GM19238 (cell line): ENCODE data around the gene MGAT4B.
"Not testable (repeated sequence)": the region's sequence is repeated elsewhere in the genome, so short reads cannot be mapped to it uniquely, and the experiment has no call there.

Source experiments
- DNase-seq: peaks from one replicate; pipeline ENCODE4 v3.0.0; 2011; ENCODE audit warnings: low spot score; ENCODE audit not compliant: insufficient read length

Gene MGAT4B

DNA sequence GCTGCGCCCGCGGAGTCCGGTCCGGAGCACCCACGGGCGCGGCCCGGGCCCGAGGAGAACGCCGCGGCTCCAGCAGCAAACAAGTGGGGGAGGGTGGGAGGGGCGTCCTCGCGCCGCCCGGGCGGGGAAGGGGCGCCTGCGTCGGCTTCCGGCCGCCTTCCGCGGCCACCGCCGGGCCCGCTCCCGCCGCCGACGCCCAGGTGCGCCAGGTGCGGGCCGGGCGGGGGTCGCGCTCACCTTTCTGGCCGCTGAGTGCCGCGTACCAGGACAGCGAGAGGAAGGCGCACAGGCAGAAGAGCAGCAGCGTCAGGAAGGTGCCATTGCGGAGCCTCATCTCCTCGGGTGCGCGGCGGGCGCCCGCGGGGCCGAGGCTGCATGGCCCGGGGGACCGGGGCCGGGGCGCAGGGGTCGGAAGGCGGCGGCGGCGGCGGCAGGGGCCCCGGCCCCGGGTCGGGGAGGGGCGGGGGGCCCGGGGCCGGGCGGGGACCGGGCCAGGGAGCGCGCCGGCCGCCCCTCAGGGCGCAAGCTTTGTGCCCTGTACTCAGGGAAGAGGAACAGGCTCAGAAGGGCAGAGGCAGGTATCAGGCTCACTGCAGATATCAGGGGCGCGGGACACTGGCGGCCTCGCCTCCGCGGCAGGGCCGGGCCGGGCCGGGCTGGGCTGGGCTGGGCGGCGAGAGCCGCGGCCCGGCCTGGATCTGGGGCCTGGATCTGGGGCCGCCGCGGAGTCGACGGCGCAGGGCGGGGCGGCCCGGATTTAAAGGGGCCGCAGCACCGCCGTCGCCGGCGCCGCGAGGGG lies at the start of gene MGAT4B:
MGAT4B (minus strand) TSS at position 617 of the 799 bp plus-strand sequence; CDS start at position 334, 283 bp downstream.
- DNase-seq: peak; percentile 96

DNA sequence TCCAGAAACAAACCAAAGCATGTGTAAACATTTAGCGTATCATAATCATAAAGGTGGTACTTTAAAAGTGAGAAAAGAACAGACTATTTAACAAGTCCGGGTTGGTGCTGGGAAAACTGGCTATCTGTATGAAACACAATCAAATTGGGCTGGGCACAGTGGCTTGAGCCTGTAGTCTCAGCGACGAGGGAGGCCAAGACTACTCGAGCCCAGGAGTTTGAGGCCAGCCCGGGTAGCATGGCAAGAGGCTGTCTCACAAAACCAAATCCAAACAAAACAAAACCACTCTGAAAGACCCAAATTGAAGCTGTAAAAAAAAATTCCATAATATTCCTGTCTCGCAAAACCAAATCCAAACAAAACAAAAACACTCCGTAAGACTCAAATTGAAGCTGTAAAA lies 47.7 kb upstream of the MGAT4B start:
- no peak for DNase-seq

DNA sequence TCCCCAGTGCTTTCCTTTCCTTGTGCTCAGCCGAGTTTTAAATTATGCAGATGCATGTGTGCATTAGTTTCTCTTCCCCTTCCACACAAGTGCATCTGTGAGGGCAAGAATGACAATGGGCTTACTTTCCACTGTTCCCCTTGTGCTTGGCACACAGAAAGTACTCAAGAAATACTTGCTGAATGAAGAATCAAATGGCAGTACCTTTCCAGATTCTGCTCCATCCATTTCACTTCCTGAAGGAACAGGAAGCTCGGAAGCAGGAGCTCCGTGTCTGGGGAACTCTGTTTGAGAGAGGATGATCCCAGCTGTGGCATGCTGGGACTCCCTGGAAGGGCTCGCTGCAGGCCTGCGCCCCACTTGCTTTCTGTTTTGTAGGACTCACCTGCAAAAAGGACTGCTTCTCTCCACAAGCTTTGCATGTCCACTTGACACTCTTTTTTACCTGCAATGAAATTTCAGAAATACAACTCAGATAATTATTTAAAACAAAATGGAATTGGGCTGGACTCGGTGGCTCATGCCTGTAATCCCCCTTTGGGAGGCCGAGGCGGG lies 46.4 kb upstream of the MGAT4B start:
- DNase-seq: no peak

DNA sequence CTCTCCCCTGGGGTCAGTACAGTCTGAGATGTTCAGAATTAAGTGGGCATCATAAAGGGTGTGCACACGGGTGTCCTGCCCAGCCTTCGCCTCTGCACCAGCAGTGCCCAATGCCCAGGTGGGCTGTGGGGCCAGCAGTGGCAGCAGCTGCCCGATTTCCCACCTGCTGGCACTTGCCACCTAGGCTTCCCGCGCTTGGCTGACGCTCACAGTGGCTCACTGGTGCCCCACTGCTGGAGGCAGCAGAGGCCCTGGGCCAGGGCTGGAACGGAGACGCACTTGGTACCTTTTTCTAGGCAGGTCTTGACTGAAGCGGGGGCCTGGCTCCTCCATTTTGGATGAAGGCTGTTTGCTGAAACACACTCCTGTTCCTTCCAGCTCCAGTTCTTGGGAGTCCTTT lies 35.0 kb upstream of the MGAT4B start:
- no peak for DNase-seq

DNA sequence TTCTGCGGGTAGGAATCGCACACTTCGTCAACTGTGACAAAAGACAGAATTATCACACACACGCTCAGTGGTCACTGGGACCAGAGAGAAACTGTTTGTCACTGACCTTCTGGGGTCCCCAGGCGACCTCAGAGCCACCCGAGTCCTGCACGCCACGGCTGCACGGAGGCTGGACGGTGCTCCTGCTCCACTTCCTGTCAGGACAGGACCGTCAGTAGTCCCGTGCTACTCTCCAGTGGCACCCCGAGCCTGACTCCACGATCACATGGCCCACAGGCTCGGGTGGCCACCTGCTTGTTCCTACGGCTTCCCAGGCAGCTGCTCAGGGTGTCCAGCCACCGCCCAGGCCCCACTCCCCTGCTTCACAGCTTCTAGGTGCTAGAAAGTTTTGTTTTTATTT lies 34.1 kb upstream of the MGAT4B start:
- DNase-seq: no peak

DNA sequence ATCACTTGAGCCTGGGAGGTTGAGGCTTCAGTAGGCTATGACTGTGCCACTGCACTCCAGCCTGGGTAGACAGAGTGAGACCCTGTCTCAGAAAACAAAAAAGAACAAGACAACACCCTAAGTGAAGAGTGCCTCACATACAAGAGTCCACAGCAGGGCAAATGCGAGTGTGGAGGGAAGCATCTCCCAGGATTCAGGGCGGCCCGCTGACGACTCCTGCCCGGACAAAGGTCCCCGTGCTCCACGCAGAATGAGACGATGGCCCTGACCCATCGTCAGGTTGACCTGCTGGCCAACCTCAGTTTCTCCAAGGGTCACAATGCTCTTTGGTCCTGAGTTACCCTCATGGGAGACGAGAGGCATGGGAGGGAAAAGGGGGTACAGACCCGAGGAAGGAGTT lies 33.7 kb upstream of the MGAT4B start:
- DNase-seq: no peak

DNA sequence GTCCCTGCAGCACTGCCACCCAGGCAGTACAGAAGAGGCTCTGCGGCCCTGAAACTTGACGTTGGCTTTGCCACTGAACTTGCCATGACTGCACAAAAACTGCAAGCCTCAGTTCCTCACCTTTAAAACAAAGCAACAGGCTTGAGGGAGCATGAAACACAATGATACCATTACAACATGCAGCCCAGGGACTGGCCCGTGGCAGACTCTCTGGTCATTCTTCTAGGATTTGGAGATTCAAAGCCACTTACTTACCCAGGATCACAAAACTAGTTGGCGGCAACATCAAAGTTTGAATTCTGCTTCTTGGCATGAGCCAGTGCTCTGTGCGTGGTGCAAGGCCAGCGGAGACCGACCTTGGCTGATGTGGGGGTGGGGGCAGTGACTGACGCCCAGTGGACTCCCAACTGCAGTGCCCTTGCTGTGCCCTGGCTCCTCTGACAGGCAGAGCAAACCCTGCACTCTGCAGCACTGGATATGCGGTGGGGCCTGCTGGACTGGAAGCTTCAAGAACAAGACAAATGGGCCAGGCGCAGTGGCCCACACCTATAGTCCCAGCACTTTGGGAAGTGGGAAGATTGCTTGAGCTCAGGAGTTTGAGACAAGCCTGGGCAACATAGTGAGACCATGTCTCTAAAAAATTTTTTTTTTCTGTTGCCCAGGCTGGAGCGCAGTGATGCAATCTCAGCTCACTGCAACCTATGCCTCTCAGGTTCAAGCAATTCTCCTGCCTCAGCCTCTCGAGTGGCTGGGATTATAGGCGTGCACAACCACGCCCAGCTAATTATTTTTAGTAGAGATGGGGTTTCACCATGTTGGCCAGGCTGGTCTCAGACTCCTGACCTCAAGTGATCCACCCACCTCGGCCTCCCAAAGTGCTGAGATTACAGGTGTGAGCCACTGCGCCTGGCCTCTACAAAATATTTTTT lies 32.9 kb upstream of the MGAT4B start:
- DNase-seq: no peak

DNA sequence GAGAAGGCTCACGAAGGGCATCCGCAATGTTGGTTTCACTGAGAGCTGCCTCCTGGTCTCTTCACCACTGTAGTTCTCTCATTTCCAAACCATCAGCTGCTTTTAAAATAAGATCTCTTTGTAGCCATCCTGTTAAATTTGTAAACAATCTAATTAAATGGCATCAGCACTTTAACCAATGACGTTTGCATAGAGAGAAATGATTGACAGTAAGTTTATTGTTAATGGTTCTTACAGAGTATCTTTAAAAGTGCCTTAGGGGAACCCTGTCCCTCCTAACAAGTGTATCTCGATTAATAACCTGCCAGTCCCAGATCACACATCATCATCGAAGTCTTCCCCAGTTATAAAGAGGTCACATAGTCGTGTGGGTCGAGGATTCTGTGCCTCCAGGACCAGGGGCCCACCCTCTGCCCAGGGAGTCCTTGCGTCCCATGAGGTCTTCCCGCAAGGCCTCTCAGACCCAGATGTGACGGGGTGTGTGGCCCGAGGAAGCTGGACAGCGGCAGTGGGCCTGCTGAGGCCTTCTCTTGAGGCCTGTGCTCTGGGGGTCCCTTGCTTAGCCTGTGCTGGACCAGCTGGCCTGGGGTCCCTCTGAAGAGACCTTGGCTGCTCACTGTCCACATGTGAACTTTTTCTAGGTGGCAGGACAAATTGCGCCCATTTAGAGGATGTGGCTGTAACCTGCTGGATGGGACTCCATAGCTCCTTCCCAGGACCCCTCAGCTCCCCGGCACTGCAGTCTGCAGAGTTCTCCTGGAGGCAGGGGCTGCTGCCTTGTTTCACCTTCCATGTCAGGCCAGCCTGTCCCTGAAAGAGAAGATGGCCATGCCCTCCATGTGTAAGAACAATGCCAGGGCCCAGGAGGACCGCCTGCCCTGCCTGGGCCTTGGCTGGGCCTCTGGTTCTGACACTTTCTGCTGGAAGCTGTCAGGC lies 30.7 kb upstream of the MGAT4B start:
- DNase-seq: no peak

DNA sequence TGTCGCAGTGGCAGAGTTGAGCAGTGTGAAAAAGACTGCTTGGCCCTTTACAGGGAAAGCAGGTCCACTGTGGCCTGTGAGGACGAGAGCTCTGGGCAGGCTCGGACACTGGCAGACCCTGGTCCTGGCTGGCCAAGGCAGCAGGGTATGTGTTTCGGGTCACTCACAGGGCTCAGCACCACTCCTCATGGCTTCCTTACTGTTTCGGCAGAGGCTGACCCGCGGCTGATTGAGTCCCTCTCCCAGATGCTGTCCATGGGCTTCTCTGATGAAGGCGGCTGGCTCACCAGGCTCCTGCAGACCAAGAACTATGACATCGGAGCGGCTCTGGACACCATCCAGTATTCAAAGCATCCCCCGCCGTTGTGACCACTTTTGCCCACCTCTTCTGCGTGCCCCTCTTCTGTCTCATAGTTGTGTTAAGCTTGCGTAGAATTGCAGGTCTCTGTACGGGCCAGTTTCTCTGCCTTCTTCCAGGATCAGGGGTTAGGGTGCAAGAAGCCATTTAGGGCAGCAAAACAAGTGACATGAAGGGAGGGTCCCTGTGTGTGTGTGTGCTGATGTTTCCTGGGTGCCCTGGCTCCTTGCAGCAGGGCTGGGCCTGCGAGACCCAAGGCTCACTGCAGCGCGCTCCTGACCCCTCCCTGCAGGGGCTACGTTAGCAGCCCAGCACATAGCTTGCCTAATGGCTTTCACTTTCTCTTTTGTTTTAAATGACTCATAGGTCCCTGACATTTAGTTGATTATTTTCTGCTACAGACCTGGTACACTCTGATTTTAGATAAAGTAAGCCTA lies 29.8 kb upstream of the MGAT4B start:
- DNase-seq: no peak

DNA sequence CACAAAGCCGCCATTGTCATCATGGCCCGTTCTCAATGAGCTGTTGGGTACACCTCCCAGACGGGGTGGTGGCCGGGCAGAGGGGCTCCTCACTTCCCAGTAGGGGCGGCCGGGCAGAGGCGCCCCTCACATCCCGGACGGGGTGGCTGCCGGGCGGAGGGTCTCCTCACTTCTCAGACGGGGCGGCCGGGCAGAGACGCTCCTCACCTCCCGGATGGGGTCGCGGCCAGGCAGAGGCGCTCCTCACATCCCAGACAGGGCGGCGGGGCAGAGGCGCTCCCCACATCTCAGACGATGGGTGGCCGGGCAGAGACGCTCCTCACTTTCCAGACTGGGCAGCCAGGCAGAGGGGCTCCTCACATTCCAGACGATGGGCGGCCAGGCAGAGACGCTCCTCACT lies 28.2 kb upstream of the MGAT4B start:
- not testable (repeated sequence) for DNase-seq

DNA sequence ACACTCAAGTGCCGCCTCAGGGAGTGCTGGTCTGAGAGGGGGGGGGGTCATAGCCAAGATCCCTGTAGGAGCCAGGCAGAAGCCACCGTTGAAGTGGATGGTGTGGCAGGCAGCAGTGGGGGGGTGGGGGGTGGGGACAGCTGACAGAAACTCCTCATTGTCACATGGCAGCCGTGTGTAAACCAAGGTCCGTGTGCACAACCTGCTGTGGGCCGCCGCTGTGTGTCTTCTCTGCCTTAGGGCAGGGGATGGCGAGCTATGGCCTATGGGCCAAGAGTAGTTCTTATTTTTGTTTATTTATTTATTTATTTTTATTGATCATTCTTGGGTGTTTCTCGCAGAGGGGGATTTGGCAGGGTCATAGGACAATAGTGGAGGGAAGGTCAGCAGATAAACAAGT lies 27.5 kb upstream of the MGAT4B start:
- no peak for DNase-seq

DNA sequence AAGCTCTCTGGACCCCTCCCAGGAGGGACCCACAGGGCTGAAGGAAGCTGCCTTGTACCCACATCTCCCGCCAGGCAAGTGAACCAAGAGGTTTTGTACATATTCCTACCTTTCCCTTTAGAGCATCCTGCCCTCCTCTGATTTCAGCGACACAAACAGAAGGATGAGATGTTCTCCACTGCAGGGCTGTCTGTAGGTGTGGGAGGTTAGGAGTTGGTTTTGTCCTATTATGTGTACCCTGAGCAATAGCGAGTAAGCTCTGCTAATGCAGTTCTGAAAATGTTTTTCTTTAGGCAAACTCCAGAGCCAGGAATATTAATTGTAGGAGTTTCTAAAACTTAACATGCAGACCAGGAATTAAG lies 27.0 kb upstream of the MGAT4B start:
- no peak for DNase-seq

DNA sequence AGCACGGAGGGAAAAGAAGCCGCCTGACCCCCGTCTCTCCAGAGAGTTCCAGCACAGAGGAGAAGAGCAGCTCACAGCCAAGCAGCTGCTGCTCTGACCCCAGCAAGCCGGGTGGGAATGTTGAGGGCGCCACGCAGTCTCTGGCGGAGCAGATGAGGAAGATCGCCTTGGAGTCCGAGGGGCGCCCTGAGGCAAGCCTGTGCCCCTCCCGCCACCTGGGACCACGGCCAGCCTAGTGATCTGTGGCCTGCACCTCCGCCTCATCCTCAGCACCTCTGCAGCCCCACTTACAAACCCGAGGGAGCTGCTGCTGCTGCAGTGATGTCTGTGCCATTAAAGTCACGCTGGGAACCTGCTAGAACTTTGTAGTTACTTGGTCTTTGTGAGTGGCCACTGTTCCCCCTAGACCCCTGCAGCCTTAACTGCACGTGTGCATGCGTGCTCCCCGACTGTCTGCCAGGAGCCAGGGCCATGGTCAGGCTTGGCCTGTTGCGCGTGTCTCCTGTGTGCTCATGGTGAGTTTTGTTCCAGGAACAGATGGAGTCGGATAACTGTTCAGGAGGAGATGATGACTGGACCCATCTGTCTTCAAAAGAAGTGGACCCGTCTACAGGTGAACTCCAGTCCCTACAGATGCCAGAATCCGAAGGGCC lies 26.5 kb upstream of the MGAT4B start:
- no peak for DNase-seq

DNA sequence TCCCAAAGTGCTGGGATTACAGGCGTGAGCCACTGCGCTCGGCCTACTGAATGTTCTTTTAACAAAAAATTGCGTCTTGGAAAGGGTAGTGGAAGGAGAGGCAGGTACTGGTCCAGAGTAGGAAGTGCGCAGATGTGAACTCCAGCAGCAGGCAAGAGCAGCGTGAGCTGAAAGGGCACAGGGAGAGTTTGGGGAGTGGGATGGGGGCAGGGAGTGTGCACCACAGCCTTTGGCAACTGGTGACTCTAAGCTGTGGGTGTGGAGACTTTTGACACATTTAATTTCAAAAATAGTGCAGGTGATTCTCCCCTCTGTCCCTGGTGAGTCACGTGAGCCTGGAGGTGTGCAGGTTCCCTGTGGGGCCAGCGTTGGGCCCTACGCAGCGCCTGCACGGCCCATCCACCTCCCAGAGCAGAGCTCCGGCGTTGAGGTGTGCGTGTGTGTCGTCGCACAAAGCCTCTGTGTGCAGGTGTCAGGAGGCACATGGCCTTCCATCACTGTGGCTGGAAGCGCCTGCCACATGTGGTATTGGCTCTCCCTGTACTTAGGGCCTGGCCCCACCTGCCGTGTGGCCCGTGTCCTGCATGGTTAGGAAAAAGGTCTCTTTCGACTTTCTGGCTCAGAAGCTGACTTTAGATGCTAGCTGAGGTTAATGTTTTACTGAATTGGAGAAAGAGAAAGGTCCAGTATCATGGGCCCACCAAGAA lies 25.5 kb upstream of the MGAT4B start:
- no peak for DNase-seq

DNA sequence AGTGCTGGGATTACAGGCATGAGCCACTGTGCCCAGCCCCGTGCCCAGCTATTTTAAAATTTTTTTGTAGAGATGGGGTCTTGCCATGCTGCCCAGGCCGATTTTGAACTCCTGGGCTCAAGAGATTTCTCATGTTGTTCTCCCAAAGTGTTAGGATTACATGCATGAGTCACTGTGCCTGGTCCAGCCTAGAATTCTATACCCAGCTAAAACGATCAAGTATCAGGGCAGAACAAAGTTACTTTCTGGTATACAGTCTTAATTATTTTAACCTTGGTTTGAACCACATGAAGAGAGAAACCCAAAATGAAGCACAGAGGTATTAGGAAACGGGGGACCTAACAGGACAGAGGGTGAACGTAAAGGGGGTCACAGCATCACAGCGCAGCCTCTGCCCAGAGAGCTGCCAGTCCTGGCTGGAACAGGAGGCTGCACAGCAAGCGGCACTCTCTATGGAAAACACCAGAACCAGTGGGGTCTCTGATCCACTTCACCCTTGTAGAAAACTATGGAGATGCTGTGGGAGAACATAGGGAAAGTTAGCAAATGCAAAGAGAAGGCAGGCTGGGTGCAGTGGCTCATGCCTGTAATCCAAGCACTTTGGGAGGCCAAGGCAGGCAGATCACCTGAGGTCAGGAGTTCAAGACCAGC lies 24.3 kb upstream of the MGAT4B start:
- DNase-seq: no peak

DNA sequence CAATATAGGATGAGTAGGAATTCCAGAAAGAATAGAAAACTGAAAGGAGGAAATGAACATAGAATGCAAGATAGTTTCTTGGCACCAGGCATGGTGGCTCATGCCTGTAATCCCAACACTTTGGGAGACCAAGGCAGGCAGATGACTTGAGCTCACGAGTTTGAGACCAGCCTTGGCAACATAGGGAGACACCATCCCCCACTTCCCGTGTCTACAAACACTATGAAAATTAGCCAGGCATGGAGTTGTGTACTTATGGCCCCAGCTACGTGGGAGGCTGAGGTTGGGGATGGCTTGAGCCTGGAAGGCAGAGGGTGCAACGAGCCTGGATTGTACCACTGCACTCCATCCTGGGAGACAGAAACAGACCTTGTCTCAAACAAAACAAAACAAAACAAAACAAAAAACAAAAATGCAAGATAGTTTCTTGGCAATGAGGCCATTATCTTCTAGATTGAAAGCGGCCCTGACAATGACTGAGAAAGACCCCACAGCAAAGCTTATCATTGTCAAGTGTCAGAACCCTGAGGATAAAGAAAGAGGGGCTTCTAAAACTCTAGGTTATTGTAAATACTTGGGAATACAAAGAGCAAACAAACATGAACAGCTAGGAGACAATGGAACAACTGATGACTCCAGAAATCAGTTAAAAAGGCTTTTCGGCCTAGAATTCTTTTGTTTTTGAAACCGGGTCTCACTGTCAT lies 23.2 kb upstream of the MGAT4B start:
- DNase-seq: no peak

DNA sequence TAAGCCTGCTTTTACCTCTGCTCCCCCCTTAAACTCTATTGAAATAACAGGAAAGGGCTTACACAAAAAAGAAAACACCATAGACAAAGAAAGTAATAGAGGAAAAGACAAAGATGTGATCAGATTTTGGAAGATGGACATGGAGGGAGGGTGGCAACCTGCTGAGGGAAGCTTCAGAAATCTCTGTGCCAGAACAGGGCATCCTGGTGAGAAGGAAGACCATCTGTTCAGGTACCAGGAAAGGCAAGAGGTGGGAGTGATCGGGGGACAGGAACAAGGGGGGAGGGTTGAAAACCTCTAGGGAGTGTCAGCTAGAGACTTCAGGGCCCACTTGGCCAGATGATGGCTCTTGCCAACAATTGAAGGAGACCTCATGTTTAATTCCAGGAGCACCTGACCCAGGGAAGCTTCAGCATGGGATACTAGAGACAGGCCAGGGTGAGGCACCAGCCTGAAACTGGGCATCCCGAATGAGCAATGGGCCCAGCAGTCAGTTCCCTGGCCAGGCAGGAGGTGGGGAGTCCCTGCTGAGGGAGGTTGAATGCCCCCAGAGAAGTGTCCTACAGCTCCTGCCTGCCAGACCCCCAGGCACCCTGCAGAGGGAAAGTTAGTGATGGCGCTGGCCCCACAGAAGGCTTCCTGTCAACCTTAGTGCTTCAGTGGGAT lies 22.2 kb upstream of the MGAT4B start:
- DNase-seq: no peak

DNA sequence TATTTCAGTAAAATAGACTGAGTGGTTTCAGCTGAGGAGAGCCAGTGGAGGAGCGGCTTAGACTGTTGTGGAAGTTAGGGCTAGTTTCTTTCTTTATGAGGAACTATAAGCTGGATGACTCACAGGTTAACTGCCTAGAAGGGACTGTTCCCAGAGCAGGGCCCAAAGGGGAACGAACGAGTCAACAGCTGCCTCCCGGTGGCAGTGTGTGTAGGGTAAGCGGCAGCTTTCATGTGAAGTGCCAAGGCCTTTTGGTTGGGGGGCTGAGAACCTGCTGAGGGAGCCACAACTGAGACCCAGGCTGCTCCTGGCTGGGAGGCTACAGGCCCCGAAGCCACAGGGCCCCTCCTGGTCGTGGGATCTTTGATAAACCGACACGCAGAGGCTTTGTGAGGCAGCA lies 21.0 kb upstream of the MGAT4B start:
- no peak for DNase-seq
